Parathyroid adenoma (tissue), 2 donors: ENCODE results near the gene VPS33A.

Experiments
- H2AFZ ChIP-seq: fragments of 300-600 bp; sonication (generic); one replicate; pipeline ENCODE4 v1.7.0; 2017; ENCODE audit warnings: antibody characterized with exemption, mild to moderate bottlenecking
- H3K27ac ChIP-seq: fragments of 300-600 bp; sonication (generic); one replicate; pipeline ENCODE4 v1.7.0; 2017
- H3K27me3 ChIP-seq: fragments of 300-600 bp; sonication (generic); one replicate; pipeline ENCODE4 v1.7.0; 2017; ENCODE audit warnings: low read length; ENCODE audit not compliant: control insufficient read depth, insufficient read depth
- H3K36me3 ChIP-seq: fragments of 300-600 bp; sonication (generic); one replicate; pipeline ENCODE4 v1.7.0; 2017; ENCODE audit warnings: low read length; ENCODE audit not compliant: control insufficient read depth, insufficient read depth
- H3K4me1 ChIP-seq: fragments of 300-600 bp; sonication (generic); one replicate; pipeline ENCODE4 v1.7.0; 2017; ENCODE audit warnings: control low read depth
- H3K4me2 ChIP-seq: fragments of 300-600 bp; sonication (generic); one replicate; pipeline ENCODE4 v1.7.0; 2017; ENCODE audit warnings: low read length
- H3K4me3 ChIP-seq: fragments of 300-600 bp; sonication (generic); one replicate; pipeline ENCODE4 v1.7.0; 2017; ENCODE audit warnings: low read depth, low read length
- H3K79me2 ChIP-seq: fragments of 300-600 bp; sonication (generic); one replicate; pipeline ENCODE4 v1.7.0; 2017; ENCODE audit warnings: control low read depth
- H3K9ac ChIP-seq: fragments of 300-600 bp; sonication (generic); one replicate; pipeline ENCODE4 v1.7.0; 2017; ENCODE audit warnings: mild to moderate bottlenecking
- H3K9me3 ChIP-seq: fragments of 300-600 bp; sonication (generic); one replicate; pipeline ENCODE4 v1.7.0; 2017; ENCODE audit warnings: low read length; ENCODE audit not compliant: control insufficient read depth
- TF ChIP-seq, protein P1 (sequence below): fragments of 300-600 bp; sonication (generic); IDR thresholded peaks from one replicate; pipeline ENCODE4 v1.7.0; 2017; ENCODE audit warnings: antibody characterized with exemption, mild to moderate bottlenecking
- donor health status: primary hyperparathyroidism.

VPS33A gene

DNA sequence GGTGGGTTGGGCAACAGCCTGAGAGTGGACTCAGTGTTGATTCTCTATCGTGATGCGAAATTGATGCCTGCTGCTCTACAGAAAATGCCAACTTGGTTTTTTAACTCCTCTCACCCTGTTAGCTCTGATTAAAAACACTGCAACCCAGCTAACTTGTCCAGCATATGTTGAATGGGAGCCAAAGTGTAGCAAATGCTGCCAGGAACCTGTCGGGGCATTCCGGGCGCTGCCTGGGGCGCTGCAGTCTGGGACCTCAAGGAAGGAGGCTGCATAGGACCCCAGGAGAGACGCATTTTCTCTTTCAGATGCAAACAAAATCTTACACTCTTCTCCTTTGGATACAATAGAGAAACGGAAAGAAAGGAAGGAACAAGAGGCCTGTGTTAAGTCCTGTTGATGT, 58.9 kb downstream of the VPS33A start:
- H3K4me1 ChIP-seq, result no peaks in the 10 kb centered on the region
- no peak overlapping the region for H2AFZ ChIP-seq
- no peaks in the 10 kb centered on the region for H3K36me3 ChIP-seq
- no peaks in the 10 kb centered on the region for H3K9me3 ChIP-seq
- H3K9ac ChIP-seq, result no peak overlapping the region
- H3K4me3 ChIP-seq, result no peak overlapping the region
- no peaks in the 10 kb centered on the region for H3K27me3 ChIP-seq
- no peak overlapping the region for H3K27ac ChIP-seq
- no peaks in the 10 kb centered on the region for H3K79me2 ChIP-seq
- TF ChIP-seq, protein P1, sequence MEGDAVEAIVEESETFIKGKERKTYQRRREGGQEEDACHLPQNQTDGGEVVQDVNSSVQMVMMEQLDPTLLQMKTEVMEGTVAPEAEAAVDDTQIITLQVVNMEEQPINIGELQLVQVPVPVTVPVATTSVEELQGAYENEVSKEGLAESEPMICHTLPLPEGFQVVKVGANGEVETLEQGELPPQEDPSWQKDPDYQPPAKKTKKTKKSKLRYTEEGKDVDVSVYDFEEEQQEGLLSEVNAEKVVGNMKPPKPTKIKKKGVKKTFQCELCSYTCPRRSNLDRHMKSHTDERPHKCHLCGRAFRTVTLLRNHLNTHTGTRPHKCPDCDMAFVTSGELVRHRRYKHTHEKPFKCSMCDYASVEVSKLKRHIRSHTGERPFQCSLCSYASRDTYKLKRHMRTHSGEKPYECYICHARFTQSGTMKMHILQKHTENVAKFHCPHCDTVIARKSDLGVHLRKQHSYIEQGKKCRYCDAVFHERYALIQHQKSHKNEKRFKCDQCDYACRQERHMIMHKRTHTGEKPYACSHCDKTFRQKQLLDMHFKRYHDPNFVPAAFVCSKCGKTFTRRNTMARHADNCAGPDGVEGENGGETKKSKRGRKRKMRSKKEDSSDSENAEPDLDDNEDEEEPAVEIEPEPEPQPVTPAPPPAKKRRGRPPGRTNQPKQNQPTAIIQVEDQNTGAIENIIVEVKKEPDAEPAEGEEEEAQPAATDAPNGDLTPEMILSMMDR, result no peak
- no peak overlapping the region for H3K4me2 ChIP-seq

DNA sequence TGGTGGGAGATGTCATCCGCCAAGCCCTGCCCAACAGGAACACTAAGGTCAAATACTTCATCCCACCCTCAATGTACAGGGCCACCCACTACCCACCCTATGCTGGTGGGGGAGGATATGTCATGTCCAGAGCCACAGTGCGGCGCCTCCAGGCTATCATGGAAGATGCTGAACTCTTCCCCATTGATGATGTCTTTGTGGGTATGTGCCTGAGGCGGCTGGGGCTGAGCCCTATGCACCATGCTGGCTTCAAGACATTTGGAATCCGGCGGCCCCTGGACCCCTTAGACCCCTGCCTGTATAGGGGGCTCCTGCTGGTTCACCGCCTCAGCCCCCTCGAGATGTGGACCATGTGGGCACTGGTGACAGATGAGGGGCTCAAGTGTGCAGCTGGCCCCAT, 59.3 kb downstream of the VPS33A start:
- H3K9ac ChIP-seq, result no peak overlapping the region
- no peak overlapping the region for H2AFZ ChIP-seq
- no peaks in the 10 kb centered on the region for H3K9me3 ChIP-seq
- no peak overlapping the region for H3K27ac ChIP-seq
- H3K4me2 ChIP-seq, result no peak overlapping the region
- TF ChIP-seq, protein P1, result no peak
- H3K4me3 ChIP-seq, result no peak overlapping the region
- H3K79me2 ChIP-seq, result no peaks in the 10 kb centered on the region
- no peaks in the 10 kb centered on the region for H3K27me3 ChIP-seq
- no peaks in the 10 kb centered on the region for H3K36me3 ChIP-seq
- H3K4me1 ChIP-seq, result no peaks in the 10 kb centered on the region

DNA sequence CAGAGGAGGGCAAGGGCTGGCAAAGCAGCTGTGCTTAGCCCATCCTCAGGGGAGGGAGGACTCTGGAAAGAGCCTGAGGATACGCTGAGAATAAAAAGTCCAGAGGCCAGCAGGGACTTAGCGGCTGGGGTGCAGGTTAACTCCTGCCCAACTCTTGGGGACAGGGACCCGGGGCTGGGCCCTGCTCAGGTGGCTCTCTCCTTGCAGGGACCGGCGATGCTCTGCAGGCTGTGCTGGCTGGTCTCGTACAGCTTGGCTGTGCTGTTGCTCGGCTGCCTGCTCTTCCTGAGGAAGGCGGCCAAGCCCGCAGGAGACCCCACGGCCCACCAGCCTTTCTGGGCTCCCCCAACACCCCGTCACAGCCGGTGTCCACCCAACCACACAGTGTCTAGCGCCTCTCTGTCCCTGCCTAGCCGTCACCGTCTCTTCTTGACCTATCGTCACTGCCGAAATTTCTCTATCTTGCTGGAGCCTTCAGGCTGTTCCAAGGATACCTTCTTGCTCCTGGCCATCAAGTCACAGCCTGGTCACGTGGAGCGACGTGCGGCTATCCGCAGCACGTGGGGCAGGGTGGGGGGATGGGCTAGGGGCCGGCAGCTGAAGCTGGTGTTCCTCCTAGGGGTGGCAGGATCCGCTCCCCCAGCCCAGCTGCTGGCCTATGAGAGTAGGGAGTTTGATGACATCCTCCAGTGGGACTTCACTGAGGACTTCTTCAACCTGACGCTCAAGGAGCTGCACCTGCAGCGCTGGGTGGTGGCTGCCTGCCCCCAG, 60.0 kb downstream of the VPS33A start:
- Histone ChIP-seq H2AFZ (no peak overlapping the region), H3K4me3 (no peak overlapping the region), H3K27me3 (no peaks in the 10 kb centered on the region), H3K4me2 (no peak overlapping the region), H3K79me2 (no peaks in the 10 kb centered on the region), H3K9ac (no peak overlapping the region), H3K36me3 (no peaks in the 10 kb centered on the region), H3K9me3 (no peaks in the 10 kb centered on the region), H3K27ac (no peak overlapping the region), H3K4me1 (no peaks in the 10 kb centered on the region)
- TF ChIP-seq, protein P1, result no peak

DNA sequence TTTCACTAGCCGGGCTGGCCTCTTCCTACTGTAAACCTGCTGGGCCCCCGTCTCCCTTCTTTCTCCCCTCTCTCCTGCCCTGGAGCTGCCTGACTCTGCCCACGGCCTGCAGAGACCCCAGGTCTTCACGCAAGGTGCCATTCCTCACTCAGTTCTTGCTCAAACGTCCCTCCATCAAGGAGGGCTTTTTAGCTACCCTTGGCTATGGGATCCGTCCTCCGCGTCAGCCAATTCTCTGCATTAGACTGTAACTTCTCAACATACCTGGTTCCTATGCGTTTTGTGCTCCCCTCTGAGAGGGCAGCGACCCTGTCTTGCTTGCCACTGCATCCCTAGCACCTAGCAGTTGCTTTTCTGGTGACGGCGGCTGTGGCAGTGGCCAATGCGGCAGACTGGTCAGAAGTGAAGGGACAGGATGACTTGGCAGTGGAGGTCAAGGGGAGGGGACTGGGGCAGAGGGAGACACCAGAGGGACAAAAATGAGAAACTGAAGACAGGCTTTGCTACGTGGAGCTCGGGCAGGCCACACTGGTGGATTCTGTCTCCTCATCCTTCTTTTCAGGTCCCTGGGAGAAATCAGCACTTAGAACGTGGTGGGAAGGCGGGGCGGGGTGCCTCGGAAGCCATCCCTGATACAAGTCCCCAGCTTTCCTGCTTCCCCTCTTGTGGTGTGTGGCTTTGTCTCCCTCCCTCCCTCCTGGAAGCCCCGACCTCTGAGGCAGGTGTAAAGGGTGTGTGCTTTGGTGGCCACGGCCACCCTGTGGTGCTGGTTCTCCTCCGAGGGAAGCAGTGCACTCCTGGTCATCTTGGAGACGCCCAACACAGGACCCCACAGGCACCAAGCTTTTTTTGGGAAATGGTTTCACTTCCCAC, 61.0 kb downstream of the VPS33A start:
- no peak overlapping the region for H3K9ac ChIP-seq
- H3K36me3 ChIP-seq, result no peaks in the 10 kb centered on the region
- no peak overlapping the region for H2AFZ ChIP-seq
- H3K9me3 ChIP-seq, result no peaks in the 10 kb centered on the region
- no peaks in the 10 kb centered on the region for H3K79me2 ChIP-seq
- no peak overlapping the region for H3K4me3 ChIP-seq
- no peak overlapping the region for H3K4me2 ChIP-seq
- H3K27ac ChIP-seq, result no peak overlapping the region
- TF ChIP-seq, protein P1, result no peak
- H3K27me3 ChIP-seq, result no peaks in the 10 kb centered on the region
- no peaks in the 10 kb centered on the region for H3K4me1 ChIP-seq
